T-helper 17 cell (primary cell): Measurements from ENCODE around the gene IFIT5. TPM values are rescaled to one million over a fixed set of nuclear protein-coding genes. Genes with fewer than 3 reads are reported as not detected.

Experiments
- ATAC-seq: fragments of 150-1000 bp; cut with Tn5 transposase; 2 replicates; pipeline ENCODE4 v1.10.0; 2021; ENCODE audit warnings: mild to moderate bottlenecking, moderate library complexity
- DNase-seq, 3 donors: peaks; one replicate each; pipeline versions ENCODE4 v3.0.0 to v3.0.0-alpha.2; 2020 to 2021
- H3K9me3 ChIP-seq: one replicate; pipeline ENCODE4 v1.7.0; 2013; ENCODE audit warnings: low read length, mild to moderate bottlenecking; ENCODE audit not compliant: control insufficient read depth, poor library complexity, severe bottlenecking
- H3K27ac Mint-ChIP-seq: one replicate; pipeline ENCODE4 v1.8.0; 2022; ENCODE audit warnings: mild to moderate bottlenecking, moderate library complexity, mixed read lengths
- H3K27me3 Mint-ChIP-seq: one replicate; pipeline ENCODE4 v1.8.0; 2022; ENCODE audit warnings: mixed read lengths
- H3K36me3 Mint-ChIP-seq: one replicate; pipeline ENCODE4 v1.8.0; 2022; ENCODE audit warnings: low read depth, mixed read lengths
- H3K4me1 Mint-ChIP-seq: one replicate; pipeline ENCODE4 v1.8.0; 2022; ENCODE audit warnings: mild to moderate bottlenecking, mixed read lengths
- H3K4me3 Mint-ChIP-seq: one replicate; pipeline ENCODE4 v1.8.0; 2022; ENCODE audit warnings: mild to moderate bottlenecking, moderate library complexity, mixed read lengths
- total RNA-seq, 4 donors: library from RNA in 2 of 4; stranded (reverse) in 2 of 4; gene quantifications; one replicate each; pipeline ENCODE4 v1.2.3 and lab custom pipeline; 2022 to 2026

IFIT5 gene
- total RNA-seq, 2 donors from 2014 or later, result 12.7 to 15.2 TPM

- DNase-seq, result no peak
- no peak for ATAC-seq
- Mint-ChIP-seq H3K4me1 (peaks cover 3% of the 10 kb centered on the region), H3K27ac (no peak overlapping the region), H3K4me3 (no peak overlapping the region), H3K27me3 (peaks cover 12% of the 10 kb centered on the region), H3K36me3 (no peaks in the 10 kb centered on the region)
- no peaks in the 10 kb centered on the region for H3K9me3 ChIP-seq
These were observed 49.6 kb downstream of the IFIT5 start for GRCh38 chr10:89463846-89464537.

- Mint-ChIP-seq H3K36me3 (no peaks in the 10 kb centered on the region), H3K4me1 (peaks cover 5% of the 10 kb centered on the region), H3K27me3 (peaks cover 12% of the 10 kb centered on the region), H3K4me3 (no peak overlapping the region), H3K27ac (no peak overlapping the region)
- ATAC-seq, result no peak
- no peak for DNase-seq
- H3K9me3 ChIP-seq, result no peaks in the 10 kb centered on the region
These were observed 50.8 kb downstream of the IFIT5 start for GRCh38 chr10:89465196-89465595.

GRCh38 chr10:89466599-89467035 is 52.2 kb downstream of the IFIT5 start:
- no peak for DNase-seq
- Mint-ChIP-seq H3K36me3 (no peaks in the 10 kb centered on the region), H3K27ac (no peak overlapping the region), H3K4me1 (peaks cover 12% of the 10 kb centered on the region), H3K4me3 (no peak overlapping the region), H3K27me3 (peaks cover 12% of the 10 kb centered on the region)
- no peaks in the 10 kb centered on the region for H3K9me3 ChIP-seq
- ATAC-seq, result no peak

- H3K9me3 ChIP-seq, result no peaks in the 10 kb centered on the region
- Mint-ChIP-seq H3K36me3 (no peaks in the 10 kb centered on the region), H3K27me3 (peaks cover 12% of the 10 kb centered on the region), H3K4me3 (no peak overlapping the region), H3K27ac (no peak overlapping the region), H3K4me1 (peaks cover 9% of the 10 kb centered on the region)
- no peak for DNase-seq
- ATAC-seq, result no peak
These were observed 54.0 kb downstream of the IFIT5 start for GRCh38 chr10:89468191-89468965.

GRCh38 chr10:89469517-89469916 is 55.1 kb downstream of the IFIT5 start:
- no peaks in the 10 kb centered on the region for H3K9me3 ChIP-seq
- ATAC-seq (no peak), DNase-seq (no peak)
- Mint-ChIP-seq H3K4me3 (no peak overlapping the region), H3K27ac (no peak overlapping the region), H3K36me3 (peaks cover 4% of the 10 kb centered on the region), H3K27me3 (peaks cover 23% of the 10 kb centered on the region), H3K4me1 (peaks cover 9% of the 10 kb centered on the region)

Other genes with a start within 250 kb of the IFIT5 start
- under 1 TPM in 1 of 2 donors, not detected in 1; 0.44 TPM for gene CH25H, start 207.3 kb upstream of the IFIT5 start, total RNA-seq
- gene LIPA, start 162.8 kb upstream of the IFIT5 start, total RNA-seq, result 10 to 100 TPM; 24.7 to 33.8 TPM
- gene IFIT2, start 112.5 kb upstream of the IFIT5 start, total RNA-seq, result 10 to 100 TPM; 17.6 to 19.5 TPM
- 10 to 100 TPM in 1 of 2 donors, 1 to 10 TPM in 1; 5.4 to 10.3 TPM for gene IFIT3, start 86.6 kb upstream of the IFIT5 start, total RNA-seq
- gene IFIT1B, start 36.5 kb upstream of the IFIT5 start, total RNA-seq, result not detected
- 1 to 10 TPM; 1.9 to 3.8 TPM for gene IFIT1, start 21.9 kb upstream of the IFIT5 start, total RNA-seq
- not detected for gene SLC16A12, start 121.0 kb downstream of the IFIT5 start, total RNA-seq
- gene PANK1, start 230.7 kb downstream of the IFIT5 start, total RNA-seq, result 1 to 10 TPM; 1.2 to 1.6 TPM